HepG2 (cell line): ENCODE results near the gene TOR1B.

Experiments used
- ATF2 ChIP-seq: sonication (generic); formaldehyde crosslinking; IDR thresholded peaks from 2 replicates; pipeline ENCODE4 v1.4.0; 2020; ENCODE audit warnings: missing genetic modification reagents
- CEBPB ChIP-seq: IDR thresholded peaks from 2 replicates; pipeline ENCODE4 v1.6.1; 2011; ENCODE audit warnings: low read depth, low read length, improper control_type of control experiment, borderline replicate concordance
- MAF1 ChIP-seq: sonication (generic); formaldehyde crosslinking; IDR thresholded peaks from 2 replicates; pipeline ENCODE4 v1.5.0; 2020; ENCODE audit warnings: missing genetic modification reagents, borderline replicate concordance
- NONO ChIP-seq, 2 experiments: fragments of 450-650 bp in 1 of 2; sonication (generic) in 1 of 2; formaldehyde crosslinking in 1 of 2; IDR thresholded peaks in 1 of 2; conservative IDR thresholded peaks in 1 of 2; 2 replicates each; pipeline versions ENCODE4 v1.6.1 to v1.8.0; 2017 to 2022; ENCODE audit warnings: mild to moderate bottlenecking in 1 of 2, missing genetic modification reagents in 1 of 2, moderate library complexity in 1 of 2
- SRSF9 ChIP-seq: fragments of 200-400 bp; formaldehyde crosslinking; IDR thresholded peaks from 2 replicates; pipeline ENCODE4 v1.6.1; 2018; ENCODE audit warnings: borderline replicate concordance, mild to moderate bottlenecking, low read depth, low read length; ENCODE audit not compliant: insufficient read depth, poor library complexity, severe bottlenecking
- ZKSCAN1 ChIP-seq: fragments of 150-350 bp; IDR thresholded peaks from 2 replicates; pipeline ENCODE4 v1.6.1; 2014; ENCODE audit warnings: low read length
- ZNF639 ChIP-seq: conservative IDR thresholded peaks from 2 replicates; pipeline ENCODE4 v1.6.1; 2018; ENCODE audit warnings: missing genetic modification reagents

GRCh38 chr9:129781981-129782380 lies 21.0 kb upstream of the TOR1B start:
- no peak for TF ChIP-seq CEBPB
- TF ChIP-seq ZKSCAN1: no peak
- TF ChIP-seq MAF1 (CRISPR knock-in tag): no peak
- TF ChIP-seq ATF2 (CRISPR knock-in tag): no peak
- TF ChIP-seq NONO (IDR thresholded peaks at IDR 0.05): no peak
- no peak for TF ChIP-seq NONO (CRISPR knock-in tag; conservative IDR thresholded peaks at IDR 0.05)
- TF ChIP-seq SRSF9: no peak
- TF ChIP-seq ZNF639 (CRISPR knock-in tag): no peak
